Mesenteric fat pad (tissue), 1 donor: ENCODE data around the gene RASL10A. TPM values are rescaled to one million over a fixed set of nuclear protein-coding genes. Genes with fewer than 3 reads are reported as not detected.

Experiments used
- DNase-seq: peaks from one replicate; pipeline ENCODE4 v3.0.0-alpha.2; 2020; ENCODE audit warnings: low spot score
- total RNA-seq: library from RNA; stranded (reverse); fragmentation: NEBNext Ultra II Directional; extraction: Animal tissue kit (Norgen Biotek cat#: 25700); gene quantifications from one replicate; pipeline ENCODE4 v1.2.1, GENCODE V29; 2021
- donor health status: DM: yes; HTN: yes; CAD: no.

Gene RASL10A
- total RNA-seq, 1 donor from 2014 or later: 1.9 TPM

GRCh38 chr22:29306835-29307595, 8.5 kb downstream of the RASL10A start:
- DNase-seq: peak; percentile 89

DNA sequence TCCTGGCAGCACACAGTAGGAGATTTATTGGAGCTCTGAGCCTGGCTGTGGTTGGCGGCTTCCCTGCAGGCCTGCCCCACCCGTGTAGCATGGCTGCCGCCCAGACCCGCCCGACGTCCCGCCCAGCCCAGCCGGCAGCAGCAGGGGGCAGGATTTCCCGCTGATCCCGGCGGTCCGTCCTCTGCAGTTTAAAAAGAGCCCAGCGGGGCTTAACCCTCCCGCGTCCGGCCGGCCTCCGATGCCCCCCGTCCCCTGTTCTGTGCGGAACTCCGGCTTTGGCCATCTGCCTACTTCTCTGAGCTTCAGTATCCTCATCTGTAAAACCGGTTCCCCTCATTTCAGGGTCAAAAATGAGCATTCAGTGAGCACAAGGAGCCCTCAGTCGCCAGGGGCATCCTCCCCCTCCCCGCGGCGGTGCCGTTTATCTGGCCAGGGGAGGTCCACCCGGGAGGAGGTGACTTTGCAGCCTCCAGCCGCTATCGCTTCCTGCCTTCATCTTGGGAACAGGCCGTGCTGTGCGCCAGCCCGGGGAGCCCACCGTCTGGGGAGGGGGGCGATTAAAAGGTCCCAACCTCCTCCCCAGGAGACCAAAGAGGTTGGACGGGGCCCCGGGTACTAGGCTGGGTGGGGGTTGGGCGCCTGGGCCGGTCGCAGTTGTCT, 9.2 kb downstream of the RASL10A start, which contains the start of gene GAS2L1:
Gene GAS2L1, plus strand, starts transcription at position 476 of the 660 bp plus-strand sequence. CDS start 1,456 bp downstream, outside the sequence.
- DNase-seq: peak; percentile 93

GRCh38 chr22:29305836-29306174, 9.7 kb downstream of the RASL10A start:
- DNase-seq: no peak

DNA sequence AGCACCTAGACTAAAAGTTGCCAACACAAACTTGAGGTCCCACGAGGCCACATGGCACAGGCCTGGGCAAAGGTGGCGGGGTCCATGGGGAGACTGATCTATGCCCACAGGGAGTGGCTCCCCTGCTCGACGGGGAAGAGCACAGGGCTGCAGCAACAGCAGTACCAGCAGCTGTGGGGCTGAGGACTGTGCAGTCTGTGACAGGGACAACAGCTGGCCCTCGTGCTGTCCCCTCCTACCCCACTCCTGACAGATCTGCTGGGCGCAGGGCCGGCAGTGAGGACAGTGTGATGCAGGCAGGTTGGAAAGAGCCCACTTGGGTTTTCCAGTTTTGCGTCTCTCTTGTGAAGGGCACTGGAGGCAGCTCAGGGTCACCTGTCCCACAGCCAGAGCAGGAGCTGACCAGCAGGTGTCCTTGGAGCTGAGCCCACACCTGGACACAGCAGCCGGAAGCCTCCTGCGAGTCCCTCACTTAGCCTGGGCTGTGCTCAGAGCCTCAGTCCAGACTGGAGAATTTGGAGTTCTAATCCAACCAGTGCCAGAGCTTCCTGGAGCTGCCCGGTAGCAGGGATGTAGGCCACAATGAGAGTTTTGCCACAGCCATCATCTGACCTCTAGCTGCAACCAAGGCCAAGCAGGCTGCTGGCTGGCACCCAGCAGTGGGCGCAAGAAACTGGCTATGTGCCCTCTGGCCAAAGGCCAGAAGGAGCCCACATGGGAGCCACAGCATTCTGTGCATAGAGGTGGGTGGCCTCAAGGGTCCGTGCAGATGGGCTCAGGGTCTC, 12.6 kb downstream of the RASL10A start:
- peak; percentile 88 for DNase-seq

- no peak for DNase-seq
Measured at GRCh38 chr22:29302402-29302680, 13.2 kb downstream of the RASL10A start.

DNA sequence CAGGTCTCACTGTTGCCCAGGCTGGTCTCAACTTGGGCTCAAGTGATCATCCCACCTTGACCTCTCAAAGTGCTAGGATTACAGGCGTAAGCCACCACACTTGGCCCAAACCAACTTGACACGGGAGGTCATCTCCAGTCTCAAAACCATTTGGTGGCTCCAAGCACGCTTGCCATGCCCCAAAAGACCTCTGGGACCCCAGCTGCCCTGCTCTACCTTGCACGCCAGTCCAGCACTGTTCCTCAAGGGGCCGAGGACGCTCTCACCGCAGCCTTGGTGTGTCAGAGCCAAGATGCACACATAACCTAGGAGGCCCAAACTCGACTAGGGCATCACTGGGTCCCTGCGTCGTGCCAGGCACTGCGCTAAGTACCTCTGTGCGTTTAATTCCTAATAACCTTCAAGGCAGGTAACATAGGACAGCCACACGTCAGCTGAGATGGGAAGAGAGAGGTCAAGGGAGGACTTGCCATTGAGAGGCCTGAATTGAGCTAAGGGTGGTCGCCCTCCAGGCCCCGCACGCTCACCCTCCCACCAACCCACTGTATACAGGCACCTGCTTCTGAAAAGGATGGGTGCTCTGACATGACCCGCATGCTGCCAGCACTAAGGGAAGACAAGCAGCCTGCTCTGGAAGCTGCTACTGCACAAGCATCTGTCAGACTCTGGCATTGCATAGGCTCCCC, 13.6 kb downstream of the RASL10A start:
- peak; percentile 77 for DNase-seq

DNA sequence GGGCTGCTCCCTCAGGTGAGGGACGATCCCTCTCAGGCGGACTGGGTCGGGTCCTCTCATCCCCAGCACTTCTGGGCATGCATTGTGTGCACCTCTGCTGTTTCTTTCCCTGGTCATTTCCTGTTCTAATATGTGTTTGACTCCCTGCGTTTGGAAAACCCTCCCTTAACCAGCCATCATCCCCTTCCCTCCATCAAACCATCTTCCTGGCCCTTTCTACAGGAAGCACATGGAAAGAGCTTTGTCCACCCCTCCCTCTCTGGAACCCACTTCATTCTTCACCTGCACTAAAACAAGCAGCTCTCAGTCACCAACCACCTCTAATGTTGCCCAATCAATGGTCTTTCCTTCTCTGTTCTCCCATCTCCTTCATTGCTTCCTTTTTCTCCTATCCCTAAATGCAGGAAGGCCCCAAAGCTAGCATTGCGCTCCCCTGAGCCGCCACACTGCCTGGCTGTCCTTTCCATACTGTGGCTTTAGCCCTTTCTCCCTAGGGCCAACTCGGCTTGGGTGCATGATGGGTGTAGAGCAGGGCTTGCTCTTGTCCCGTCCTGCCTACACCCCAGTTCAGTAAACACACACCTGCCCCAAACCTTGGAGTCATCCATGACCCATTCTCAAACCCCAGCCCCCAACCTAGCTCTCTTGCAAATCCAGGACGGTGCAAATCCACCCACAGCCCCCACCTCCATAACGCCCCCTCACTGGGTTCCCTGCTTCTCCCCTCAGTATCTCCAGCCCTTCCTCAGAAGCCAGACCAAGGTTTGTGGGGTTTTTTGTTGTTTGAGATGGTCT, 14.5 kb downstream of the RASL10A start:
- DNase-seq: peak; percentile 71

GRCh38 chr22:29300467-29300806, 15.1 kb downstream of the RASL10A start:
- DNase-seq: peak; percentile 41

DNA sequence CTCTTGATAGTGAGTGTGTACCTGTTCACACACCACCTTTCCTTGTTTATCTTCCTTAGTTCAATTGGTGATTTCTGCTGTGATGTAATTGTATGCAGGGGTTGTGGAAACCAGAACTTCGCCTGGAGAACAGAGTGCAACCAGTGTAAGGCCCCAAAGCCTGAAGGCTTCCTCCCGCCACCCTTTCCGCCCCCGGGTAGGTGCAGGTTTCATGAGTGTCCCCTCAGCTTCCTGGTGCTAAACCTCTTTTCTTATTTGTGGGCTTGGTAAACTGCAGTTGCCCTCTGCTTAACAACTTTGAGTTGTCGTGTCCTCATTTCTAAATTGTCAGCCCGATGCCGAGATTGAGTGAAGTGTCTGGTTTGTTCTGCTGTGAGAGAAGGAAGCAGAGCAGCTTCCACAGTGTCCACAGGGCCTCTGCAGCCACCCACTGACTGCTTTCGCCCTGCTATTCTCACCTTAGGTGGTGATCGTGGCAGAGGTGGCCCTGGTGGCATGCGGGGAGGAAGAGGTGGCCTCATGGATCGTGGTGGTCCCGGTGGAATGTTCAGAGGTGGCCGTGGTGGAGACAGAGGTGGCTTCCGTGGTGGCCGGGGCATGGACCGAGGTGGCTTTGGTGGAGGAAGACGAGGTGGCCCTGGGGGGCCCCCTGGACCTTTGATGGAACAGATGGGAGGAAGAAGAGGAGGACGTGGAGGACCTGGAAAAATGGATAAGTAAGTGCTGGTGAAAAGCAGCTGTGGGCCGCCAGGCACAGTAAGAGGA, 16.2 kb downstream of the RASL10A start:
- peak; percentile 64 for DNase-seq

DNA sequence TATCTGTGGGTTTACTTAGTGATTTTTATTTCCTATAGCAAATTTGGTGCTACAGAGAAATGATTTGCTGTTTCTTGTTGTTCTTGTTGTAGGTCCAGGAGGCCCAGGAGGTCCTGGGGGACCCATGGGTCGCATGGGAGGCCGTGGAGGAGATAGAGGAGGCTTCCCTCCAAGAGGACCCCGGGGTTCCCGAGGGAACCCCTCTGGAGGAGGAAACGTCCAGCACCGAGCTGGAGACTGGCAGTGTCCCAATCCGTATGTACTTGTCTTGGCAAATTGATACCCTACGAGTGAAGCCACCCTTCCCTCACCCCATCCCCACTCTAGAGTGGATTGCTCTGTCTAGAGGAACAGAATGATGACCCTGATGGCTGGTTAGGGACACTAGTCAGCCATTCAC, 16.9 kb downstream of the RASL10A start:
- DNase-seq: peak; percentile 33

DNA sequence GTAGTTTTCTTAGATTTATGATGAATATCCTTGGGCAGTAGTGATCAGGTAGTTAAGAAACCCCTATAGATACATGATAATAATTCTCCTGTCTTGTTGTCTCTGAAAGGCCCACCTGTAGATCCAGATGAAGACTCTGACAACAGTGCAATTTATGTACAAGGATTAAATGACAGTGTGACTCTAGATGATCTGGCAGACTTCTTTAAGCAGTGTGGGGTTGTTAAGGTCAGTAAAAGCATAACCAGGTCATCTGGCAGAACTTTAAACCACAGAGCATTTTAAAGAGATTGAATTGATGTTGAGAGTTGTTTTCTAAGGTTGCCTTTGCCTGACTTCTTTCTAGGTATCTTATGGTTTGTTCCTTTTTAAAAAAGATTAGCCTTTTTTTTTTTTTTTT, 23.1 kb downstream of the RASL10A start:
- no peak for DNase-seq

DNA sequence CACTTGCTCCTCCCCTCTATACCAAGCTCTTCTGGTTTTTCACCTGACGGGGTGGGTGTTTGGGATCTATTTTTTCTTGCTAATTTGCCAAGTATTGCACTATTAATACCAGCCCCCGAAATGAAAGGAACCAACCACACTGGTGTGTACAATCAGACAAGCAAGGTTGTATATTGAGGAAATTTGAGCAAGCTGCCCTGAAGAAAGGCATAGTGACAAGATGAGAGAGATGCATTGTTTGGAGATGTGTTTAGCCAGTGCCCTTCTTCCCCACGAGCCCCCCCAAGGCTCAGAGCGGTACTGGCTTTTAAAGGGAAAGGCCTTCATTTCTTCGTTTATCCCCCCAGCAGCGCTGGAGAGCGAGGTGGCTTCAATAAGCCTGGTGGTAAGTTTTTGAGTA, 24.3 kb downstream of the RASL10A start:
- DNase-seq: no peak

DNA sequence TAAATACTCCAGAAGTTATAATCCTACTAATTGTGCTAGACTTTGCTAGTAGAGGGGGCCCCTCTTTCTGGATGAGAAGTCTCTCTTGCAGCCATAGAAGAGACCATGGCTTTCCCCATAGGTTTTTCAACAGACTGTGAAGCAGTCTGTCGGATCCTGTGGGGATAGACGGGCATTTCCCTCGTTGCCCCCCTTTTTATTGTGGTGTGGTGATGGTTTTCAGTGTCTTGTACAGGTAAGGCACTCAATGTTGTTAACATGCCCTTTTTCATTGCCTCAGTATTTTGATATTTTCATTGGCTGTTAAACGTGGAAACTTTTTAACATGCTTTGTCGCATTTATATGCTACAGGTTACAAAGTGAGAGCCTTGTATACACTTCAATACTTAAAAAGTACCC, 25.4 kb downstream of the RASL10A start:
- DNase-seq: no peak

GRCh38 chr22:29288837-29289236, 26.7 kb downstream of the RASL10A start:
- DNase-seq: no peak

DNA sequence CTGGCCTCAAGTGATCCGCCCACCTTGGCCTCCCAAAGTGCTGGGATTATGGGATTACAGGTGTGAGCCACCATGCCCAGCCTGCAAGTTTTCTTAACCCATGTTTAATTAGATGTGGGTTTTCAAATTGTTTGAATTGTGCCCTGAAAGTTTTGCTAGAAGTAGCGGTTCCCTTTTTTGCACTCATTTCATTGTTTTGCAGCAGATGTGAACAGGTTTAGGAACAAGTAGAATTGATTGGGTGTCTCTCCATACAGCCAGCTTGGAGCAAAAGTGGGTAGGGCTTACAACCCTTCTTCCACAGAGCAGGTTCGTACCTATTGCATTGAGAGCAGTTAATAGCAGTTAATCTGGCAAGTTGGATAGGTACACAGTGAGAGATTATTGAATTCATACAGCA, 31.3 kb downstream of the RASL10A start:
- no peak for DNase-seq

- no peak for DNase-seq
Measured at GRCh38 chr22:29277927-29278326, 37.6 kb downstream of the RASL10A start.

GRCh38 chr22:29275819-29276565, 39.5 kb downstream of the RASL10A start:
- no peak for DNase-seq

DNA sequence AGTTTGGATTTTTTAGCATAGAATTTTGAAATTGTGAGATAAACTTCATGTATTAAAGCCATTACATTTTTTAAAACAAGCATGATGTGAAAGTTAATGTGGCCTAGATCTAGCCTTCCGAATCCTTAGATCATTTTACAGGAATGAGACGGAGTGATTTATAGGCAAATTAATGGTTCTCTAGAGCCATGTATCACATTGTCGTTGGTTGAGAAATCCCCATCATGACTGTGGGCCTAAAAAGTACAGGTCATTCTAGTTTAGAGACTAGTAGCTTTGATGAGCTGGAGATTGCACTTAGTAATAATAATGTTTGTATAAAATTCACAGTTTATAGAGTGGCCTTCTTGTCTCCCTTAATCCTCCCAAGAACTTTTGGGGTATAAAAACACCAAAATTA, 40.3 kb downstream of the RASL10A start:
- DNase-seq: no peak

DNA sequence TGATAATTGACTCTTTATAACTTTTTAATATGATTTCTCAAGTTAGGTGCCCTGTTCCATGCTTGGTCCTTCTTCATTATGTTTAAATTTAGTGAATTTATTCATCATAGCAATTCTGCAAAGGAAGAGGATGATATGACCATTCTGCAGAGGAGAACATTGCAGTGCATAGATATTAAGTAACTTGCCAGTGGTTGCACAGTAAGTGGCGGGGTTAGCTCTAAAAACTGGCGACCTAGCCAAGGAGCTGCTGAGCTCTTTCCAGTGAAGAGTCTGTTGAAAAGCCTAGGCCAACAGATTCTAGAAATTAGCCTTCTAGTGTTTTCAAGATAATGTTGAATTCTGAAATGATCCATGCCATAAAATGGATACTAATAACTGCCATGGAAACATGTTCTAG, 42.9 kb downstream of the RASL10A start:
- DNase-seq: no peak
